SK-N-SH (cell line): ENCODE data around the gene UCKL1. TPM values are rescaled to one million over a fixed set of nuclear protein-coding genes. Genes with fewer than 3 reads are reported as not detected.

Source experiments
- CTCF ChIA-PET: fragments of 300-600, 350-600 bp; formaldehyde crosslinking; extraction: SDS; loops from one replicate; lab custom pipeline; 2021; lab: Yijun Ruan, JAX
- POLR2A ChIA-PET: fragments of 350-600 bp; sonication (Branson Sonifier 250); formaldehyde crosslinking; extraction: SDS; loops from one replicate; lab custom pipeline; 2020; ENCODE audit warnings: antibody characterized with exemption, inconsistent platforms; lab: Yijun Ruan, JAX
- DNase-seq: peaks from one replicate; pipeline ENCODE4 v3.0.0; 2012
- H2AFZ ChIP-seq: fragments of 200-600 bp; sonication (generic); 2 replicates; pipeline ENCODE4 v1.8.1; 2016; ENCODE audit warnings: antibody characterized with exemption, mild to moderate bottlenecking, low read depth
- H3F3A ChIP-seq: fragments of 200-600 bp; sonication (generic); replicated peaks from 2 replicates; pipeline ENCODE3; 2016; ENCODE audit warnings: antibody characterized with exemption, mild to moderate bottlenecking; ENCODE audit not compliant: insufficient read depth
- H3K27ac ChIP-seq, 2 experiments: fragments of 200-500 bp in 1 of 2; fragments of 200-600 bp in 1 of 2; sonication (Bioruptor generic) in 1 of 2; sonication (generic), shearing (Covaris generic) in 1 of 2; 2 replicates each; pipeline versions ENCODE4 v1.5.1 to v1.6.1; 2014 to 2016; ENCODE audit warnings: low read depth in 2 of 2, inconsistent platforms in 1 of 2, low read length in 1 of 2, mild to moderate bottlenecking in 1 of 2, mixed read lengths in 1 of 2
- H3K27me3 ChIP-seq: fragments of 200-600 bp; sonication (generic), shearing (Covaris generic); 2 replicates; pipeline ENCODE4 v1.6.1; 2016; ENCODE audit warnings: mixed run types; ENCODE audit not compliant: insufficient read depth
- H3K36me3 ChIP-seq, 2 experiments: fragments of 200-500 bp in 1 of 2; fragments of 200-600 bp in 1 of 2; sonication (Bioruptor generic) in 1 of 2; sonication (generic) in 1 of 2; replicated peaks in 1 of 2; 2 replicates each; pipeline versions ENCODE3 to v1.5.1; 2014 to 2016; ENCODE audit warnings: low read length in 1 of 2, mild to moderate bottlenecking in 1 of 2; ENCODE audit not compliant: insufficient read depth in 2 of 2, control insufficient read depth in 1 of 2
- H3K4me1 ChIP-seq, 2 experiments: fragments of 200-500 bp in 1 of 2; fragments of 200-600 bp in 1 of 2; sonication (Bioruptor generic) in 1 of 2; sonication (generic), shearing (Covaris generic) in 1 of 2; 2 replicates each; pipeline versions ENCODE4 v1.5.1 to v1.6.1; 2014 to 2016; ENCODE audit warnings: low read depth in 1 of 2, low read length in 1 of 2, mixed run types in 1 of 2; ENCODE audit not compliant: insufficient read depth in 2 of 2, control insufficient read depth in 1 of 2
- H3K4me2 ChIP-seq: fragments of 200-600 bp; sonication (generic), shearing (Covaris generic); 2 replicates; pipeline ENCODE4 v1.6.1; 2017; ENCODE audit warnings: mixed run types
- H3K4me3 ChIP-seq, 2 experiments: fragments of 200-500 bp in 1 of 2; fragments of 200-600 bp in 1 of 2; sonication (Bioruptor generic) in 1 of 2; sonication (generic), shearing (Covaris generic) in 1 of 2; 2 replicates each; pipeline versions ENCODE4 v1.5.1 to v1.8.1; 2014 to 2016; ENCODE audit warnings: low read depth in 2 of 2, inconsistent platforms in 1 of 2, low read length in 1 of 2, mild to moderate bottlenecking in 1 of 2, mixed read lengths in 1 of 2, moderate library complexity in 1 of 2
- H3K79me2 ChIP-seq: fragments of 200-600 bp; sonication (generic); 2 replicates; pipeline ENCODE4 v1.8.1; 2017; ENCODE audit warnings: mild to moderate bottlenecking; ENCODE audit not compliant: insufficient read depth
- H3K9ac ChIP-seq: fragments of 200-600 bp; sonication (generic); 2 replicates; pipeline ENCODE4 v1.6.1; 2017; ENCODE audit warnings: mixed run types
- H3K9me2 ChIP-seq: fragments of 200-600 bp; sonication (generic); 2 replicates; pipeline ENCODE4 v1.6.1; 2017; ENCODE audit warnings: mixed run types
- H3K9me3 ChIP-seq: fragments of 200-600 bp; sonication (generic); 2 replicates; pipeline ENCODE4 v1.6.1; 2017; ENCODE audit warnings: mixed run types, mild to moderate bottlenecking, moderate library complexity
- H4K20me1 ChIP-seq: fragments of 200-600 bp; sonication (generic); 2 replicates; pipeline ENCODE4 v1.6.1; 2017; ENCODE audit warnings: mild to moderate bottlenecking, mixed run types; ENCODE audit not compliant: insufficient read depth
- FOSL2 ChIP-seq: IDR thresholded peaks from 2 replicates; pipeline ENCODE4 v1.4.0; 2012; ENCODE audit warnings: low read depth, mild to moderate bottlenecking, moderate library complexity, borderline replicate concordance
- GABPA ChIP-seq: IDR thresholded peaks from 2 replicates; pipeline ENCODE4 v1.4.0; 2012; ENCODE audit warnings: low read depth, mild to moderate bottlenecking
- GATA2 ChIP-seq: sonication (generic); formaldehyde crosslinking; IDR thresholded peaks from 2 replicates; pipeline ENCODE4 v1.5.0; 2020; ENCODE audit warnings: mild to moderate bottlenecking, missing genetic modification reagents
- JUND ChIP-seq: IDR thresholded peaks from 2 replicates; pipeline ENCODE4 v1.4.0; 2012
- MAX ChIP-seq: IDR thresholded peaks from 2 replicates; pipeline ENCODE4 v1.4.0; 2012; ENCODE audit warnings: low read depth
- MXI1 ChIP-seq: IDR thresholded peaks from 2 replicates; pipeline ENCODE4 v1.6.1; 2012; ENCODE audit warnings: mild to moderate bottlenecking, low read depth, low read length, improper control_type of control experiment
- NFIC ChIP-seq: IDR thresholded peaks from 2 replicates; pipeline ENCODE4 v1.4.0; 2012; ENCODE audit warnings: borderline replicate concordance
- PBX3 ChIP-seq: IDR thresholded peaks from 2 replicates; pipeline ENCODE4; 2012
- POLR2AphosphoS5 ChIP-seq: IDR thresholded peaks from 2 replicates; pipeline ENCODE4 v1.6.1; 2012; ENCODE audit warnings: low read depth, low read length
- RAD21 ChIP-seq: IDR thresholded peaks from 2 replicates; pipeline ENCODE4 v1.6.1; 2012; ENCODE audit warnings: mild to moderate bottlenecking, low read length
- RCOR1 ChIP-seq: fragments of 150-350 bp; IDR thresholded peaks from 2 replicates; pipeline ENCODE4 v1.6.1; 2017; ENCODE audit warnings: antibody characterized with exemption, low read length
- TCF12 ChIP-seq: IDR thresholded peaks from 2 replicates; pipeline ENCODE4 v1.4.0; 2012
- USF1 ChIP-seq: IDR thresholded peaks from 2 replicates; pipeline ENCODE4 v1.4.0; 2012; ENCODE audit warnings: low read depth, borderline replicate concordance
- ZBTB33 ChIP-seq: IDR thresholded peaks from 2 replicates; pipeline ENCODE4 v1.4.0; 2012; ENCODE audit warnings: low read depth, borderline replicate concordance
- WGBS: methylation state at CpG from one replicate; pipeline ENCODE4 v1.1.6; 2017; ENCODE audit warnings: low lambda C conversion rate; 5-methylcytosine and 5-hydroxymethylcytosine counted together
- polyA plus RNA-seq, 3 experiments: library from polyadenylated mRNA; depleted of rRNA; stranded (reverse); fragments of >200 nt; gene quantifications; 2 replicates each; pipeline ENCODE4 v1.2.3, GENCODE V29; 2012

Gene UCKL1
- polyA plus RNA-seq, 1 of the 3 experiments (the other 2 are of a cell fraction) = 71.6 TPM

- no peak for TF ChIP-seq MXI1
- TF ChIP-seq FOSL2 = no peak
- TF ChIP-seq TCF12 = no peak
- no peak for TF ChIP-seq GATA2 (CRISPR knock-in tag)
Observed at GRCh38 chr20:63979229-63979556, 23.0 kb upstream of the UCKL1 start (continued).

GRCh38 chr20:63978319-63979228 lies 22.4 kb upstream of the UCKL1 start:
- POLR2A ChIA-PET = interaction anchor here (0.8 to 1.2 kb wide), 3 partner anchors 22 to 282 kb away, joined by 3 to 4 read pairs (median 3); partner anchors contain the start of genes TNFRSF6B and UCKL1

More at GRCh38 chr20:63978319-63979228, 22.4 kb upstream of the UCKL1 start:
- H3K9me3 ChIP-seq = no peaks in the 10 kb centered on the region
- no peaks in the 10 kb centered on the region for H3K9me2 ChIP-seq
- peaks cover 11% of the 10 kb centered on the region for H3F3A ChIP-seq
- H3K9ac ChIP-seq = no peak overlapping the region
- H4K20me1 ChIP-seq = no peaks in the 10 kb centered on the region
- TF ChIP-seq PBX3 (no peak), NFIC (no peak), RCOR1 (no peak), USF1 (no peak), GABPA (peak; percentile 64), POLR2AphosphoS5 (peak; percentile 29; the same call in 1 of the 2 replicates), RAD21 (no peak), FOSL2 (no peak), MAX (peak; percentile 49; the same call in 1 of the 2 replicates), ZBTB33 (no peak), JUND (no peak)
- WGBS = 16% methylated on average over 38 of the region's 52 CpGs
- peak overlapping the region; percentile 65 to 77 for H3K4me3 ChIP-seq
- peak overlapping the region; percentile 9 to 84; a peak in 3 of 4 replicates for H3K27ac ChIP-seq
- peaks cover 22% of the 10 kb centered on the region for H3K79me2 ChIP-seq
- H3K4me1 ChIP-seq = peaks cover 12 to 27% of the 10 kb centered on the region in 2 experiments
- peak overlapping the region; percentile 74; the same call in 1 of the 2 replicates for H2AFZ ChIP-seq
- peak; percentile 79 for DNase-seq
- CTCF ChIA-PET = interaction anchor here (0.8 to 3.9 kb wide), 13 partner anchors 10 to 441 kb away, joined by 3 to 41 read pairs (median 9); partner anchors contain the start of genes PTK6 and UCKL1
- H3K4me2 ChIP-seq = peak overlapping the region; percentile 89
- peaks cover under 1 to 5% of the 10 kb centered on the region in 2 experiments for H3K36me3 ChIP-seq
- H3K27me3 ChIP-seq = no peaks in the 10 kb centered on the region
